Trophoblast cell (in vitro differentiated cells and primary cell): ENCODE measurements around the gene IGSF11.

Experiments used
- DNase-seq, 2 donors: peaks; one replicate each; pipeline ENCODE4 v3.0.0-alpha.2; 2016
- H2AFZ ChIP-seq: 2 replicates; pipeline ENCODE4 v1.6.1; 2013; ENCODE audit warnings: low read length, moderate library complexity, mild to moderate bottlenecking; ENCODE audit not compliant: insufficient read depth, poor library complexity
- H2AK5ac ChIP-seq: 2 replicates; pipeline ENCODE4 v1.6.1; 2013; ENCODE audit warnings: mild to moderate bottlenecking, low read length
- H2BK120ac ChIP-seq: 2 replicates; pipeline ENCODE4 v1.6.1; 2013; ENCODE audit warnings: low read length, mild to moderate bottlenecking, moderate library complexity; ENCODE audit not compliant: insufficient read depth, poor library complexity
- H2BK12ac ChIP-seq: 2 replicates; pipeline ENCODE4 v1.6.1; 2013; ENCODE audit warnings: mild to moderate bottlenecking, low read length, moderate library complexity
- H2BK5ac ChIP-seq: 2 replicates; pipeline ENCODE4 v1.6.1; 2013; ENCODE audit warnings: low read length, low read depth, moderate library complexity, mild to moderate bottlenecking; ENCODE audit not compliant: poor library complexity
- H3K14ac ChIP-seq: 2 replicates; pipeline ENCODE4 v1.6.1; 2013; ENCODE audit warnings: mild to moderate bottlenecking, low read length
- H3K18ac ChIP-seq: 2 replicates; pipeline ENCODE4 v1.6.1; 2013; ENCODE audit warnings: mild to moderate bottlenecking, low read length
- H3K23ac ChIP-seq: 2 replicates; pipeline ENCODE4 v1.6.1; 2013; ENCODE audit warnings: low read length
- H3K27ac ChIP-seq: 2 replicates; pipeline ENCODE4 v1.5.1; 2013; ENCODE audit warnings: low read depth, mild to moderate bottlenecking, inconsistent platforms, low read length, moderate library complexity
- H3K27me3 ChIP-seq: 2 replicates; pipeline ENCODE4 v1.6.1; 2013; ENCODE audit warnings: inconsistent platforms, mild to moderate bottlenecking, low read length, moderate library complexity; ENCODE audit not compliant: insufficient read depth
- H3K36me3 ChIP-seq, 2 experiments: 1 replicate in 1 of 2; 2 replicates in 1 of 2; pipeline ENCODE4 v1.6.1; 2013; ENCODE audit warnings: low read length in 2 of 2, mild to moderate bottlenecking in 2 of 2, moderate library complexity in 1 of 2; ENCODE audit not compliant: insufficient read depth in 2 of 2, control insufficient read depth in 1 of 2
- H3K4ac ChIP-seq: 2 replicates; pipeline ENCODE4 v1.6.1; 2013; ENCODE audit warnings: low read depth, mild to moderate bottlenecking, low read length, moderate library complexity
- H3K4me1 ChIP-seq, 2 experiments: 1 replicate in 1 of 2; 2 replicates in 1 of 2; pipeline ENCODE4 v1.6.1; 2013; ENCODE audit warnings: low read length in 2 of 2, mild to moderate bottlenecking in 2 of 2, moderate library complexity in 1 of 2; ENCODE audit not compliant: insufficient read depth in 2 of 2, control insufficient read depth in 1 of 2
- H3K4me2 ChIP-seq: 2 replicates; pipeline ENCODE4 v1.6.1; 2013; ENCODE audit warnings: inconsistent platforms, mild to moderate bottlenecking, low read length, moderate library complexity
- H3K4me3 ChIP-seq: 2 replicates; pipeline ENCODE4 v1.5.1; 2013; ENCODE audit warnings: mild to moderate bottlenecking, low read depth, low read length, inconsistent platforms
- H3K79me1 ChIP-seq: one replicate; pipeline ENCODE4 v1.6.1; 2013; ENCODE audit warnings: low read length
- H3K79me2 ChIP-seq: 2 replicates; pipeline ENCODE4 v1.6.1; 2013; ENCODE audit warnings: low read length, mild to moderate bottlenecking; ENCODE audit not compliant: control insufficient read depth, insufficient read depth, poor library complexity
- H3K9ac ChIP-seq: 2 replicates; pipeline ENCODE4 v1.6.1; 2013; ENCODE audit warnings: mild to moderate bottlenecking, low read length
- H3K9me3 ChIP-seq: 2 replicates; pipeline ENCODE4 v1.6.1; 2013; ENCODE audit warnings: low read depth, mild to moderate bottlenecking, control low read depth, inconsistent platforms, low read length; ENCODE audit not compliant: insufficient read depth
- H4K12ac ChIP-seq: 2 replicates; pipeline ENCODE4 v1.6.1; 2013; ENCODE audit warnings: low read depth, mild to moderate bottlenecking, low read length, moderate library complexity
- H4K8ac ChIP-seq: 2 replicates; pipeline ENCODE4 v1.6.1; 2013; ENCODE audit warnings: low read depth, mild to moderate bottlenecking, low read length, moderate library complexity
- H4K91ac ChIP-seq: one replicate; pipeline ENCODE4 v1.6.1; 2013; ENCODE audit warnings: low read depth, mild to moderate bottlenecking, low read length, moderate library complexity
- WGBS: extraction: QIAGEN DNeasy Blood & Tissue Kit; methylation state at CpG from one replicate; pipeline ENCODE4 v1.1.7; 2013; ENCODE audit warnings: missing lambda C conversion rate; ENCODE audit not compliant: insufficient read length, insufficient coverage; ENCODE audit errors: extremely low coverage; 5-methylcytosine and 5-hydroxymethylcytosine counted together

IGSF11 gene

GRCh38 chr3:119069725-119070124 lies 35.1 kb upstream of the IGSF11 start:
- Histone ChIP-seq H4K8ac (no peak overlapping the region), H2BK12ac (no peak overlapping the region), H3K4me2 (no peak overlapping the region), H3K18ac (no peak overlapping the region), H2BK5ac (no peak overlapping the region), H2AFZ (no peak overlapping the region), H3K36me3 (no peaks in the 10 kb centered on the region), H3K79me1 (no peaks in the 10 kb centered on the region), H3K9ac (no peak overlapping the region), H4K12ac (no peak overlapping the region), H2AK5ac (no peak overlapping the region), H3K79me2 (no peaks in the 10 kb centered on the region), H3K4ac (no peak overlapping the region), H3K9me3 (peaks cover 7% of the 10 kb centered on the region), H4K91ac (no peak overlapping the region), H3K27ac (no peak overlapping the region), H3K14ac (no peak overlapping the region), H2BK120ac (no peak overlapping the region), H3K23ac (no peak overlapping the region), H3K27me3 (no peaks in the 10 kb centered on the region), H3K4me1 (no peaks in the 10 kb centered on the region), H3K4me3 (no peak overlapping the region)
- peak in 1 of 2 donors; percentile 30 for DNase-seq
- no CpG with 5 or more reads among the region's 3 CpGs for WGBS

DNA sequence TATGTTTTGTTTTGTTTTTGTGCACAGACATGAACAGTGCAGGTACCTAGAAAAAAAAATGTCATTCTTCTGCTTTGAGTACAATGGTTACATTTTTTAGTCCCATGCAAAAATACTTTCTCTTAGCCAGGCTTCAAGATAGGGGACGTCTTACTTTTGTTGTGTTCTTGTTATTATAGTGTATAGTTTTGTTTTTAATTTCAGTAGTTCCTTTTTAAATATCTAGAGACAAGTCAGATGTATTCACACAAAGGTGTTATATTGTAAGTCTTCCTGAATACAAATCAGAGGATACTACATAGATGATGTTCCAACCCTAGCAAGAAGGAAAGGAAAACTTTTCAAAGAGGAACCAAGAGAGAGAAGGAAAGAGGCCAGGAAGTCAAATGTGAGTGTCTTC lies 28.8 kb upstream of the IGSF11 start:
- Histone ChIP-seq H2AFZ (no peak overlapping the region), H4K12ac (no peak overlapping the region), H3K79me1 (no peaks in the 10 kb centered on the region), H2BK120ac (no peak overlapping the region), H3K36me3 (no peaks in the 10 kb centered on the region), H3K9me3 (no peaks in the 10 kb centered on the region), H3K4me2 (no peak overlapping the region), H3K79me2 (no peaks in the 10 kb centered on the region), H3K4me1 (no peaks in the 10 kb centered on the region), H3K4ac (no peak overlapping the region), H3K4me3 (no peak overlapping the region), H3K27me3 (no peaks in the 10 kb centered on the region), H2AK5ac (no peak overlapping the region), H3K27ac (no peak overlapping the region), H2BK12ac (no peak overlapping the region), H3K18ac (no peak overlapping the region), H3K23ac (no peak overlapping the region), H3K14ac (no peak overlapping the region), H4K8ac (no peak overlapping the region), H2BK5ac (no peak overlapping the region), H3K9ac (no peak overlapping the region), H4K91ac (no peak overlapping the region)
- no CpG with 5 or more reads among the region's 1 CpG for WGBS
- DNase-seq = no peak

DNA sequence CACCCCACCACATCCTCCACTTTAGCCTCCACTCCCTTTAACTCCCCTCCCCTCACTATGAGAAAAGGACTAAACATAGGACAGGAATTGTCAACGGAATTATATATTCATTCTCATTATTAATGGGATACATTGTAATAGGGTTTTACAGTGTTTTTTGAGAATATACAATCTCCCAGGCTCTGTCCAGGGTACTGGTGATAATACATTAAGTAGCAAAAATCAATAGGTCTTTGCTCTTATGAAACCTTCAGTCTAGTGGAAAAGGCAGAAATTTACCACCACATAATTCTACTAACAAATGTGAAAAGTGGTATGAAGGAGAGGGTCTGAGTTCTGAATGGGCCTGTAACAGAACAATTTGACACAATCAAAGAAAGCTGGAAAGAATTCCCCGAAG lies 28.2 kb upstream of the IGSF11 start:
- no peaks in the 10 kb centered on the region for H3K9me3 ChIP-seq
- H3K27me3 ChIP-seq = no peaks in the 10 kb centered on the region
- H3K4me3 ChIP-seq = no peak overlapping the region
- H3K23ac ChIP-seq = no peak overlapping the region
- no peak for DNase-seq
- H2AFZ ChIP-seq = no peak overlapping the region
- H3K14ac ChIP-seq = no peak overlapping the region
- no peak overlapping the region for H3K4me2 ChIP-seq
- H3K79me1 ChIP-seq = no peaks in the 10 kb centered on the region
- H4K8ac ChIP-seq = no peak overlapping the region
- H3K4ac ChIP-seq = no peak overlapping the region
- no peak overlapping the region for H3K18ac ChIP-seq
- H2BK120ac ChIP-seq = no peak overlapping the region
- H2BK5ac ChIP-seq = no peak overlapping the region
- H4K12ac ChIP-seq = no peak overlapping the region
- no CpG with 5 or more reads among the region's 2 CpGs for WGBS
- no peak overlapping the region for H3K27ac ChIP-seq
- no peak overlapping the region for H2AK5ac ChIP-seq
- H3K9ac ChIP-seq = no peak overlapping the region
- no peak overlapping the region for H4K91ac ChIP-seq
- H3K79me2 ChIP-seq = no peaks in the 10 kb centered on the region
- no peak overlapping the region for H2BK12ac ChIP-seq
- H3K36me3 ChIP-seq = no peaks in the 10 kb centered on the region
- no peaks in the 10 kb centered on the region for H3K4me1 ChIP-seq

GRCh38 chr3:119044593-119044992 lies 9.9 kb upstream of the IGSF11 start:
- Histone ChIP-seq H3K23ac (no peak overlapping the region), H3K9me3 (no peaks in the 10 kb centered on the region), H4K91ac (no peak overlapping the region), H3K79me1 (no peaks in the 10 kb centered on the region), H2AFZ (no peak overlapping the region), H3K18ac (no peak overlapping the region), H3K4me2 (no peak overlapping the region), H4K8ac (no peak overlapping the region), H3K27me3 (no peaks in the 10 kb centered on the region), H2BK120ac (no peak overlapping the region), H3K9ac (no peak overlapping the region), H3K14ac (no peak overlapping the region), H2AK5ac (no peak overlapping the region), H4K12ac (no peak overlapping the region), H2BK12ac (no peak overlapping the region), H3K4me3 (no peak overlapping the region), H3K4ac (no peak overlapping the region), H3K79me2 (no peaks in the 10 kb centered on the region), H3K27ac (no peak overlapping the region), H3K36me3 (no peaks in the 10 kb centered on the region), H2BK5ac (no peak overlapping the region), H3K4me1 (no peaks in the 10 kb centered on the region)
- no peak for DNase-seq
- no CpG with 5 or more reads among the region's 2 CpGs for WGBS
